Cardiac muscle cell (in vitro differentiated cells and primary cell): ENCODE data around the gene PROK1. TPM values are rescaled to one million over a fixed set of nuclear protein-coding genes. Genes with fewer than 3 reads are reported as not detected.

Experiments
- DNase-seq, 2 donors: peaks; one replicate each; pipeline versions ENCODE4 v3.0.0 to v3.0.0-alpha.2; 2010 to 2017; ENCODE audit warnings: low read depth in 1 of 2, low spot score in 1 of 2
- H3K27ac ChIP-seq: fragments of 200-600 bp; sonication (generic); 2 replicates; pipeline ENCODE4 v1.5.1; 2016
- H3K27me3 ChIP-seq: fragments of 200-600 bp; sonication (generic); 2 replicates; pipeline ENCODE4 v1.6.0; 2016; ENCODE audit warnings: control low read depth
- H3K36me3 ChIP-seq: fragments of 200-600 bp; sonication (generic); 2 replicates; pipeline ENCODE4 v1.5.1; 2016; ENCODE audit warnings: control low read depth
- H3K4me1 ChIP-seq: fragments of 200-600 bp; sonication (generic); 2 replicates; pipeline ENCODE4 v1.8.1; 2017; ENCODE audit warnings: low read depth, mild to moderate bottlenecking, mixed run types
- H3K4me3 ChIP-seq: fragments of 200-600 bp; sonication (generic); 2 replicates; pipeline ENCODE4 v1.5.1; 2016; ENCODE audit warnings: mild to moderate bottlenecking
- H3K9me3 ChIP-seq: fragments of 200-600 bp; sonication (generic); 2 replicates; pipeline ENCODE4 v1.5.1; 2017; ENCODE audit warnings: low read depth, mild to moderate bottlenecking, control low read depth
- polyA plus RNA-seq: library from polyadenylated mRNA; unstranded; fragments of >200 nt; fragmentation: Nextera tagmentation; extraction: Ambion mirVana; gene quantifications from 2 replicates; pipeline ENCODE4 v1.2.1, GENCODE V29; 2016
- total RNA-seq: library from RNA; depleted of rRNA; stranded (reverse); fragments of >200 nt; gene quantifications from 2 replicates; pipeline ENCODE4 v1.2.3, GENCODE V29; 2016
- TF ChIP-seq, protein P1 (sequence below): IDR thresholded peaks from 2 replicates; pipeline ENCODE4 v1.5.1; 2012; ENCODE audit warnings: low read depth, mild to moderate bottlenecking, low read length

Gene PROK1
- total and polyA plus RNA-seq, 2 experiments from 2014 or later: 0.24 TPM; not detected in 1

DNA sequence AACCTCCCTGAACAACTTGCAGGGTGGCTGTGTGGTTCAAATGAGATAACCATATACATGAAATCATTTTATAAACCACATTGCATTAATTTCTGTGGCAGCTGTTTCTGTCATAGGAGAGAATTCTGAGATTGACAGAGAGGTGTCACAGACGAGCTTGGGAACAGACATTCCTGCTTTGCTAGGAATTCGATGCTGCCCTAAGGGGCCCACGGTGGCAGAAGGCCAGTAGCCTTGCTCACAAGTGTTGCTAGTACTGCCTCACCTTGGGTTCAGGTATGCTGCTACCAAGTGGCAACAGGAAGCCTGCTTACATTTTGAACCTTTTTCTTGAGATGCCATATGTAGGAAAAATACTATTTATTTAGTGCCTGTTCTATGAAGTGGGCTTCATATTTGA is 54.6 kb downstream of the PROK1 start:
- DNase-seq: no peak
- no peaks in the 10 kb centered on the region for H3K27me3 ChIP-seq
- H3K4me3 ChIP-seq: no peak overlapping the region
- H3K4me1 ChIP-seq: no peaks in the 10 kb centered on the region
- TF ChIP-seq, protein P1, sequence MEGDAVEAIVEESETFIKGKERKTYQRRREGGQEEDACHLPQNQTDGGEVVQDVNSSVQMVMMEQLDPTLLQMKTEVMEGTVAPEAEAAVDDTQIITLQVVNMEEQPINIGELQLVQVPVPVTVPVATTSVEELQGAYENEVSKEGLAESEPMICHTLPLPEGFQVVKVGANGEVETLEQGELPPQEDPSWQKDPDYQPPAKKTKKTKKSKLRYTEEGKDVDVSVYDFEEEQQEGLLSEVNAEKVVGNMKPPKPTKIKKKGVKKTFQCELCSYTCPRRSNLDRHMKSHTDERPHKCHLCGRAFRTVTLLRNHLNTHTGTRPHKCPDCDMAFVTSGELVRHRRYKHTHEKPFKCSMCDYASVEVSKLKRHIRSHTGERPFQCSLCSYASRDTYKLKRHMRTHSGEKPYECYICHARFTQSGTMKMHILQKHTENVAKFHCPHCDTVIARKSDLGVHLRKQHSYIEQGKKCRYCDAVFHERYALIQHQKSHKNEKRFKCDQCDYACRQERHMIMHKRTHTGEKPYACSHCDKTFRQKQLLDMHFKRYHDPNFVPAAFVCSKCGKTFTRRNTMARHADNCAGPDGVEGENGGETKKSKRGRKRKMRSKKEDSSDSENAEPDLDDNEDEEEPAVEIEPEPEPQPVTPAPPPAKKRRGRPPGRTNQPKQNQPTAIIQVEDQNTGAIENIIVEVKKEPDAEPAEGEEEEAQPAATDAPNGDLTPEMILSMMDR: no peak
- H3K27ac ChIP-seq: no peak overlapping the region
- H3K36me3 ChIP-seq: no peaks in the 10 kb centered on the region
- H3K9me3 ChIP-seq: no peaks in the 10 kb centered on the region

DNA sequence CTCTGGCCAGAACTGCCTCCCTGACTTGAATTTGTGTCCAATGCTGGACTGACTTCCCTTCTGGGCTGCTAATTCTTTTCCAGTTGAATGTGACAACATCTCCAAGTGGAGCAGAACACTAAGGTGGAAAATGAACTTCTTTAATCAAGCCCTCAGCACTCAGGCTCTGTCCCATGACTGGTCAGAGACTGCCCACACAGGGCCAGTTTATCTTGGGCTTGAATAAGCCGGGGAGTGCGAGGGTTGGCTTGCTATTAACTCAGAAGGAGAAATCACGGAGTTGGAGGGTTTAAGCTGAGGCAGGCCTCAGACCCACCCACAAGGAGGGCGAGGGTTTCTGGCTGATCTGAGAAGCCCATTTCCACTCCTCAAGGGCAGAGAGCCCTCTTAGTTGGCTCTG is 55.6 kb downstream of the PROK1 start:
- TF ChIP-seq, protein P1: no peak
- no peak for DNase-seq
- Histone ChIP-seq H3K27me3 (no peaks in the 10 kb centered on the region), H3K27ac (no peak overlapping the region), H3K4me1 (no peaks in the 10 kb centered on the region), H3K36me3 (no peaks in the 10 kb centered on the region), H3K4me3 (no peak overlapping the region), H3K9me3 (no peaks in the 10 kb centered on the region)

Other genes with a start within 250 kb of the PROK1 start
- gene KCNC4, start 240.8 kb upstream of the PROK1 start, total RNA-seq: 3.7 and 11.8 TPM in 2 replicates
- gene KCNC4, start 240.8 kb upstream of the PROK1 start, polyA plus RNA-seq: 3.4 and 7.5 TPM in 2 replicates
- 38.2 and 73.4 TPM in 2 replicates for gene RBM15, start 111.8 kb upstream of the PROK1 start, total RNA-seq
- 8.5 and 15.0 TPM in 2 replicates for gene RBM15, start 111.8 kb upstream of the PROK1 start, polyA plus RNA-seq
- 0.21 and 0.66 TPM in 2 replicates for gene SLC16A4, start 60.1 kb upstream of the PROK1 start, total RNA-seq
- 0.87 and 0.91 TPM in 2 replicates for gene SLC16A4, start 60.1 kb upstream of the PROK1 start, polyA plus RNA-seq
- 78.3 and 160 TPM in 2 replicates for gene LAMTOR5, start 43.5 kb upstream of the PROK1 start, total RNA-seq
- gene LAMTOR5, start 43.5 kb upstream of the PROK1 start, polyA plus RNA-seq: 349 and 465 TPM in 2 replicates
- not detected in 2 replicates for gene KCNA10, start 68.0 kb downstream of the PROK1 start, total RNA-seq
- gene KCNA10, start 68.0 kb downstream of the PROK1 start, polyA plus RNA-seq: not detected in 2 replicates
- 0.03 and 0.28 TPM in 2 replicates for gene KCNA2, start 155.2 kb downstream of the PROK1 start, total RNA-seq
- 0.17 TPM in 1 of 2 replicates, not detected in the other for gene KCNA2, start 155.2 kb downstream of the PROK1 start, polyA plus RNA-seq
- gene KCNA3, start 223.8 kb downstream of the PROK1 start, total RNA-seq: 0.09 TPM in 1 of 2 replicates, not detected in the other
- not detected in 2 replicates for gene KCNA3, start 223.8 kb downstream of the PROK1 start, polyA plus RNA-seq